HFFc6 (cell line): ENCODE data around the gene ZBTB47. TPM values are rescaled to one million over a fixed set of nuclear protein-coding genes. Genes with fewer than 3 reads are reported as not detected.

ENCODE experiments used
- DNase-seq: peaks from one replicate; pipeline ENCODE4 v3.0.0-alpha.2; 2018
- H3K27ac Mint-ChIP-seq: 2 replicates; pipeline ENCODE4 v1.8.0; 2020; ENCODE audit warnings: mild to moderate bottlenecking, mixed read lengths
- H3K27me3 Mint-ChIP-seq: 2 replicates; pipeline ENCODE4 v1.8.0; 2021; ENCODE audit warnings: mild to moderate bottlenecking, moderate library complexity, mixed read lengths; ENCODE audit not compliant: insufficient read depth
- H3K36me3 Mint-ChIP-seq: 2 replicates; pipeline ENCODE4 v1.8.0; 2021; ENCODE audit warnings: low read depth, mixed read lengths
- H3K4me1 Mint-ChIP-seq: 2 replicates; pipeline ENCODE4 v1.8.0; 2020; ENCODE audit warnings: low read depth, mixed read lengths
- H3K4me3 Mint-ChIP-seq: 2 replicates; pipeline ENCODE4 v1.8.0; 2020; ENCODE audit warnings: mild to moderate bottlenecking, moderate library complexity, mixed read lengths
- H3K9me3 Mint-ChIP-seq: 2 replicates; pipeline ENCODE4 v1.8.0; 2020; ENCODE audit warnings: mild to moderate bottlenecking, mixed read lengths
- total RNA-seq, 6 experiments: library from RNA; stranded (reverse); fragmentation: NEBNext Ultra II Directional; extraction: Animal tissue kit (Norgen Biotek cat#: 25700); gene quantifications; 2 replicates in 1 of 6; 3 replicates in 5 of 6; pipeline ENCODE4 v1.2.3, GENCODE V29; 2021
- TF ChIP-seq, protein P1 (sequence below): fragments of 200-600 bp; sonication (generic); IDR thresholded peaks from 2 replicates; pipeline ENCODE4 v1.5.0; 2021; ENCODE audit warnings: antibody characterized with exemption, mild to moderate bottlenecking

Gene ZBTB47
- total RNA-seq, 6 experiments from 2014 or later: 26.3 to 35.7 (median 29.3) TPM

DNA sequence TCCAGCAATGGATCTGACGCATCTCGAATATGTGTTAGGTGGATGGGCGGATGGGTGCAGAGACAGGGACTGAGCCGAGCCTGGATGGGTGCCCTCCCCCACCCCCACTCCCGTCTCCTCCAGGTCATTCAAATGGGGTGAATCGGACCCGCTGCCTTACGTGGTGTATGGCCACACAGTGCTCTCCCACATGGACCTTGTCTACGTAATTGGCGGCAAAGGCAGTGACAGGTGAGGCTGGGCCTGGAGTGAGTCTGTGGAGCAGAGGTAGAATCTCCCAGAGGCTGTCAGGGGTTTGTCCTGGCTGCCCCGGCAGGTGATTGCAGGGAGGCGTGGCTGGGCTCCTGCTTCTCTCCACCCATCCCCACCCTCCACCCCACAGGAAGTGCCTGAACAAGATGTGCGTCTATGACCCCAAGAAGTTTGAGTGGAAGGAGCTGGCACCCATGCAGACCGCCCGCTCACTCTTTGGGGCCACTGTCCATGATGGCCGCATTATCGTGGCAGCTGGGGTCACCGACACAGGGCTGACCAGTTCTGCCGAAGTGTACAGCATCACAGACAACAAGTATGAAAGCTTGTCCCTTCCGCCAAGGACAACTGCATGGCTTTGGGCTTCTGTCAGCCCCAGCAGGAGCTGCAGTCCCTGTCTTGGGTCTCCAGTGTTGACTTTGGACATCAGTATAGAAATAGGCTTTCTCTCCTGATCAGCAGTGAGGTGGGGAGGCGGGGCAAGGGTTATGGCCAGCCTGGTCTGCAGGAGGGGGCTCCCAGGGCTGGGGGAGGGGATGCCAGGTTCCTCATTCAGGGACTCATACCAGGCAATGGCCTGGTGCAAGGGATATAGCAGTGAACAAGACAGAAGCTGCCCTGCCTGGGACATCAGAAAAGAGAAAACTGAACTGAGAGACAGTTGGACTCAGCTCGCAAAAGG lies 35.3 kb downstream of the ZBTB47 start:
- TF ChIP-seq, protein P1, sequence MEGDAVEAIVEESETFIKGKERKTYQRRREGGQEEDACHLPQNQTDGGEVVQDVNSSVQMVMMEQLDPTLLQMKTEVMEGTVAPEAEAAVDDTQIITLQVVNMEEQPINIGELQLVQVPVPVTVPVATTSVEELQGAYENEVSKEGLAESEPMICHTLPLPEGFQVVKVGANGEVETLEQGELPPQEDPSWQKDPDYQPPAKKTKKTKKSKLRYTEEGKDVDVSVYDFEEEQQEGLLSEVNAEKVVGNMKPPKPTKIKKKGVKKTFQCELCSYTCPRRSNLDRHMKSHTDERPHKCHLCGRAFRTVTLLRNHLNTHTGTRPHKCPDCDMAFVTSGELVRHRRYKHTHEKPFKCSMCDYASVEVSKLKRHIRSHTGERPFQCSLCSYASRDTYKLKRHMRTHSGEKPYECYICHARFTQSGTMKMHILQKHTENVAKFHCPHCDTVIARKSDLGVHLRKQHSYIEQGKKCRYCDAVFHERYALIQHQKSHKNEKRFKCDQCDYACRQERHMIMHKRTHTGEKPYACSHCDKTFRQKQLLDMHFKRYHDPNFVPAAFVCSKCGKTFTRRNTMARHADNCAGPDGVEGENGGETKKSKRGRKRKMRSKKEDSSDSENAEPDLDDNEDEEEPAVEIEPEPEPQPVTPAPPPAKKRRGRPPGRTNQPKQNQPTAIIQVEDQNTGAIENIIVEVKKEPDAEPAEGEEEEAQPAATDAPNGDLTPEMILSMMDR: no peak
- peaks cover 11% of the 10 kb centered on the region for H3K4me1 Mint-ChIP-seq

DNA sequence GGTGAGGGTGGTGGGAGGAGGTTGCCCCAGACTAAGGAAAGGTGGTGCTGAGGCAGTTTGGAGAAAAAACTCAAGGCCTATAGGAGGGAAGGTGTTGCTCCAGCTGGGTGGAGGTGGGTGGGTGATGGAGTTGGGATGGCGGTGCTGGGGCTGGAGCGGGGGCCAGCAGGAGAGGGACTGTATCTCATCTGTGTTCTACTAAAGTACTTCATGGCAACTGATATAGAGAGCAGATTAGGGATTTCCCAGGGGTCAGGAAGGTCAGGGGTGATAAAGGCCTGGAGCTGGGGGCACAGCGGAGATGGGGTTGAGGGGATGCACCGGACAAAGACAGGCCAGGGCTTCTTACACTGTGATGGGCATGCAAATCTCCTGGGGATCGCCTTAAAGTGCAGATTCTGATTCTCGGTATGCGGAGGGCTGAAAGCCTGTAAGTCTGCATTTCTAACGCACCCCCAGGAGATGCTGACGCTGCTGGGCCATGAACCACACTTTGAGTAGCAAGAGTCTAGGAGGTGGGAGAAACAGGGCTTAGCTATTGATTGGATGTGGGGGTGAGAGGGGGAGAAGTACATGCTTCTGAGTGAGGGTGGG lies 36.0 kb downstream of the ZBTB47 start:
- no peaks in the 10 kb centered on the region for H3K36me3 Mint-ChIP-seq
- H3K27ac Mint-ChIP-seq: no peak overlapping the region
- H3K9me3 Mint-ChIP-seq: no peaks in the 10 kb centered on the region
- no peak overlapping the region for H3K4me3 Mint-ChIP-seq
- H3K4me1 Mint-ChIP-seq: peaks cover 3% of the 10 kb centered on the region
- TF ChIP-seq, protein P1: no peak
- peaks cover 27% of the 10 kb centered on the region for H3K27me3 Mint-ChIP-seq
- no peak for DNase-seq

More for the DNA sequence above, 35.3 kb downstream of the ZBTB47 start:
- peaks cover 27% of the 10 kb centered on the region for H3K27me3 Mint-ChIP-seq
- H3K36me3 Mint-ChIP-seq: no peaks in the 10 kb centered on the region
- no peak overlapping the region for H3K4me3 Mint-ChIP-seq
- H3K9me3 Mint-ChIP-seq: no peaks in the 10 kb centered on the region
- H3K27ac Mint-ChIP-seq: no peak overlapping the region
- no peak for DNase-seq

DNA sequence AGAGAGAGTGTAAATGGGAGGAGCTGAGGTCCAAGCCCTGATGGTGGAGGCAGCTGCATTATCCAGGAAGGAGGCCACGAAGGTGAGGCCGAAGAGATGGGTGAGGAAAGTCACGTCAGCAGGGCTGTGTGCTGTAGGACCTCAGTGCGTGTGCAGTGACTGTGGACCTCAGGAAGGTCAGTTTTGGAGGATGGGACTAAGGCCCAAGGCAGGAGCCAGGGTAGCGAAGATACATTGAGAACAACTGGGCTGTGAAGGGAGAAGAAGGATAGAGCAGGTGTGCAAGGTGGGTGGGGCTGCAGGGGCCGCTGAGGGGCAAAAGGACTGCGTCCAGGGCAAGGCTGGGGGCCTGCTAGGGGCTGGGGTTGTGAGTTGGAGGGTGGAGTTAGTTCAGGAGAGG lies 36.7 kb downstream of the ZBTB47 start:
- no peaks in the 10 kb centered on the region for H3K36me3 Mint-ChIP-seq
- no peaks in the 10 kb centered on the region for H3K9me3 Mint-ChIP-seq
- peaks cover 27% of the 10 kb centered on the region for H3K27me3 Mint-ChIP-seq
- TF ChIP-seq, protein P1: no peak
- no peaks in the 10 kb centered on the region for H3K4me1 Mint-ChIP-seq
- H3K27ac Mint-ChIP-seq: no peak overlapping the region
- H3K4me3 Mint-ChIP-seq: no peak overlapping the region
- no peak for DNase-seq

DNA sequence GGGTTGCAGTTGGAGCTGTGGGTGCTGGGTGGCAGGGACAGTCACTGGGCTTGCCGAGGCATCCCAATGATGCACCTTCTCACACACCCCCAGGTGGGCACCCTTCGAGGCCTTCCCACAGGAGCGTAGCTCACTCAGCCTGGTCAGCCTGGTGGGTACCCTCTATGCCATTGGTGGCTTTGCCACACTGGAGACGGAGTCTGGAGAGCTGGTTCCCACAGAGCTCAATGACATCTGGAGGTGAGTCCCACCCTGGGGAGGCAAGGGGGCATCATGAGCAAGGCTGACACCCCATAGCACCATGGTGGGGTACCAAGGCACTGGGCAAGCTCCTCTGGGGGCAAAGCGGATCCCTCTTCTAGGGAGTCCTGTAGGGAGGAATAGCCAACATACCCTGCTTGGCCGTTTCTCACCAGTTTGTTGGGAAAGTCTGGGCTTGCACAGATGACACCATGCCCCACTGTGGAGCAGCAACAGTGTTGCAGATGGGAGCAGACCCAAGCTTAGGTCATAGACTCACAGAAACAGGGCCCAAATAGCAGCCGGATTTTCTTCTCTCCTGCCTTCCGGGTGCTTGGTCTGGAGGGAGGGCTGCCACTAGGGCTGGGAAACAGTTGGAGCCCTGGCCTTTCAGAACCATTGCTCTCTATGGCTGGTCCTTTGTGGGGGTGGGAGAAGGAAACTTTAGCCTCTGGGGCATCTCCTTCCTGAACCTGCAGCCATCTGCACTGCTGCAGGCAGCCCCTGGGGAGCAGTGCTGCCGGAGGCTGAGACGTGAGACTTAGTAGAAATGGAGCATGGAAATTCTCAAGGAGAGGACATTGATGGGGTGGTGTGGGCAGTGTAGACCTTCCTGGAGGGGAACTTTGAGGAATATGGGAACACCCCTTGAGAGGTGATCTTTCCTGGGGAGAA lies 37.5 kb downstream of the ZBTB47 start:
- no peak overlapping the region for H3K27ac Mint-ChIP-seq
- peaks cover 26% of the 10 kb centered on the region for H3K27me3 Mint-ChIP-seq
- H3K4me3 Mint-ChIP-seq: no peak overlapping the region
- no peaks in the 10 kb centered on the region for H3K9me3 Mint-ChIP-seq
- no peak for DNase-seq
- no peaks in the 10 kb centered on the region for H3K36me3 Mint-ChIP-seq
- TF ChIP-seq, protein P1: no peak
- no peaks in the 10 kb centered on the region for H3K4me1 Mint-ChIP-seq
